ENCODE measurements around the gene SKOR2.

Gene SKOR2

DNA sequence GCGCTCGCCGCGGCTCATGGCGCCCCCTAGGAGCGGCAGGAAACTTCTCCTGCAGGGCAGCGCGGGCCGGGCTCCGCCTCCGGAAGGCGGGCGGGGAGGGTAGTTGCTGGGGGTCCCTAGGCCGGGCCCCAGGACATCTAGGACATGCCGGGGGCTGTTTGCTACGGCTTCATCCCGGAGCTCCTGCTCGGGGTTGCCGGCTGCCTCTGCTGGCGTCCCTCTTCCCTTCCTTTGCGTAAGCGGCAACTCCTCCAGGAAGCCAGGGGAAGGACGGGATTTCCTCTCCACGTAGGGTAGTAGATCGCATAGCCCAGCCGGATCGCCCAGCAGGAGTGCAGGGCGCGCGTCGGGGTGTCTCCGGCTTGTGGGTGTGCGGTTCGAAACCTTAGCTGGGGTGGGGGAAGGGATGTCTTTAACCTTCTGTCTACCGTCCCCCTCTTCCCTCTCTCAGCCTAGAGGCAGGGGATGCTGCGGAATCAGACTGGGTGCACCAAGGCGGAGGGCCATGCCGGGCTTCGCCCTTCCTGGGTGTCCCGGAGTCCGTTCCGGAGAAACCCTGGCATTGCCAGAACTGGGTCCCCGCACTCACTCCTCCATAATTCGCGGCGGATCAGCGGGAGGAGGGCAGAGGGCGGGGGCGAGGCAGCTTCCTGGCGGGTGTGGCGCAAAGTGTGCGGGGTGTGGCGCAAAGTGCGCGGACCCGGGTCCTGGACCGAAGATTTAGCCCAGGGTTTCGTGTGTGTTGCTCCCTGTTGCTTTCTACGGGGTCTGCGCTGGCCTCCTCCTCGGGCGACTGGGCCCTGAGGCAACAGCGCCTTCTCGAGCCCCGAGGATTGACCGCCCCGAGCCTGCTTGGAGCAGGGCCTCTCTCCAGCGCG, 12.2 kb upstream of the SKOR2 start:
- H3K36me3 Mint-ChIP-seq (ENCODE audit: low read depth) = no peaks in the 10 kb centered on the region
- H3K27ac Mint-ChIP-seq = no peak overlapping the region
- H3K4me3 Mint-ChIP-seq = no peak overlapping the region
- H3K9me3 Mint-ChIP-seq = no peaks in the 10 kb centered on the region
- H3K4me1 Mint-ChIP-seq (ENCODE audit: low read depth) = no peaks in the 10 kb centered on the region
- intact Hi-C loops (cut with micrococcal nuclease) = no loop called here
- H3K27me3 Mint-ChIP-seq = peaks cover 74% of the 10 kb centered on the region

- Mint-ChIP-seq H3K36me3 (ENCODE audit: low read depth) (no peaks in the 10 kb centered on the region), H3K27ac (no peak overlapping the region), H3K4me1 (ENCODE audit: low read depth) (no peaks in the 10 kb centered on the region), H3K4me3 (no peak overlapping the region), H3K9me3 (no peaks in the 10 kb centered on the region), H3K27me3 (peaks cover 75% of the 10 kb centered on the region)
- intact Hi-C loops (cut with micrococcal nuclease) = no loop called here
Observed at GRCh38 chr18:47263150-47263429, 11.6 kb upstream of the SKOR2 start.

DNA sequence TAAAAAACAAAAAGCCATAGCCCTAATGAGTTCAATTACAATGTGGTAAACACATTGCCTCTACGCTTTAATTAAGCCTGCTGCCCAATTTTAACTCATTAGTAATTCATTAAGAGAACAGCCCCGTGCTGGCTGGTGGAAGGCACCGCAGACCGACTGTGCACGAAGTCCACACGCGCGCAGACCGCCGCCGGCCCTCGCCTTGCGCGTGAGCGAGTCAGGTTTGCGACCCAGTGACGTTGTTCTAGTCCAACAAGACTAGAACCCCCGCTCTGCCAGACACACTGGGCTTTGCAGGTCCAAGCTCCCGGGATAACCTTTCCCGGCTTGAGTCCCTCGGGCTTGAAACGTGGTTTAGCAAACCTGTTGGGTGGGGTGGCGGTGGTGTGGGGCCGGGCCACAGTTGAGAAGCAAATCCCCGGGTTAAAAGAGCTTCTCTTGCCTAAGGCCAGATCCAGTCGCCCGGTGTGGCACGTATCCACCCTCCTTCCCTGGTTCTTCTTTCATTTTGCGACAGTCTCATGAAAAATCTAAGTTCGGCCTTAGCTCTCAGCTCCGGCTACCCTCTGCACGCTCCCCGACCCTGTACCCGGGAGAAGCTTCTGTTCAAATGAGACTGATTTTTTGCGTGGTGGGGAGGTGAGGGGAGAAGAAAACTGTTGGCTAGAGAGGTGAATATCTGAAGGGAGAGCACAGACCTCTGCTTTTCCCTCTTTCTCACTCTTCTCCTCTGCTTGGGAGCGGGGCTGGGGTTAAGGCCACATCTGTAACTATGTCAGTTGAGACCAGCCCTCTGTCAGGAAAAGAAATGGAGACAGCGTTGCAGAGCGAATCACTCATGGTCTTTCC, 11.1 kb upstream of the SKOR2 start:
- Mint-ChIP-seq H3K27me3 (peaks cover 75% of the 10 kb centered on the region), H3K4me3 (no peak overlapping the region), H3K4me1 (ENCODE audit: low read depth) (no peaks in the 10 kb centered on the region), H3K27ac (no peak overlapping the region), H3K36me3 (ENCODE audit: low read depth) (no peaks in the 10 kb centered on the region), H3K9me3 (no peaks in the 10 kb centered on the region)
- intact Hi-C loops (cut with micrococcal nuclease) = no loop called here

DNA sequence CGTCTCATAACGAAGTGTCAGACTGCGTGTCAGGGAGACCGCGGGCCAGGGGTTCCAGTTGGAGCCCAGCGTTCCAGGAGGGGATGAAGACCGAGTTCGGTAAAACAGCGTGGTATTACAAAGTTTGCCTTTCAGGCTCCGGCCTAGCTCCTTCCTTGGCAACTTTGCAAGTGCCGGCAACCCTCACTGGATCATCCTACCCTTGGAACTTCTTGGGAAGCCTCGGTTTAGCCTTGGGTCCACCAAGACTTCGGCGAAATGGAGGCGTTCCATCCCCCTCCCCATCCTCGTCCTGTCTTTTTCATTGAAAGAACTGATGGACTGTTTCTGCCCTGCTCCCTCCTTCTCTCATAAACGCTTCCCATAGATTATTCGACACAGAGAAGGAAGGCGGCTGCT, 10.4 kb upstream of the SKOR2 start:
- no peaks in the 10 kb centered on the region for H3K36me3 Mint-ChIP-seq (ENCODE audit: low read depth)
- no peaks in the 10 kb centered on the region for H3K4me1 Mint-ChIP-seq (ENCODE audit: low read depth)
- intact Hi-C loops (cut with micrococcal nuclease) = no loop called here
- no peaks in the 10 kb centered on the region for H3K9me3 Mint-ChIP-seq
- H3K4me3 Mint-ChIP-seq = no peak overlapping the region
- no peak overlapping the region for H3K27ac Mint-ChIP-seq
- H3K27me3 Mint-ChIP-seq = peaks cover 81% of the 10 kb centered on the region

GRCh38 chr18:47260924-47261701, 9.7 kb upstream of the SKOR2 start:
- H3K4me3 Mint-ChIP-seq = no peak overlapping the region
- no peak overlapping the region for H3K27ac Mint-ChIP-seq

GRCh38 chr18:47260120-47260923, 8.9 kb upstream of the SKOR2 start:
- Mint-ChIP-seq H3K27me3 (peaks cover 87% of the 10 kb centered on the region), H3K9me3 (no peaks in the 10 kb centered on the region), H3K27ac (no peak overlapping the region), H3K4me3 (no peak overlapping the region), H3K36me3 (ENCODE audit: low read depth) (no peaks in the 10 kb centered on the region), H3K4me1 (ENCODE audit: low read depth) (no peaks in the 10 kb centered on the region)
- intact Hi-C loops (cut with micrococcal nuclease) = no loop called here

More at GRCh38 chr18:47260924-47261701, 9.7 kb upstream of the SKOR2 start:
- peaks cover 85% of the 10 kb centered on the region for H3K27me3 Mint-ChIP-seq
- no peaks in the 10 kb centered on the region for H3K9me3 Mint-ChIP-seq
- no peaks in the 10 kb centered on the region for H3K4me1 Mint-ChIP-seq (ENCODE audit: low read depth)
- intact Hi-C loops (cut with micrococcal nuclease) = no loop called here
- H3K36me3 Mint-ChIP-seq (ENCODE audit: low read depth) = no peaks in the 10 kb centered on the region

- no peaks in the 10 kb centered on the region for H3K36me3 Mint-ChIP-seq (ENCODE audit: low read depth)
- intact Hi-C loops (cut with micrococcal nuclease) = no loop called here
- peaks cover 85% of the 10 kb centered on the region for H3K27me3 Mint-ChIP-seq
Observed at GRCh38 chr18:47254341-47254939, 3.0 kb upstream of the SKOR2 start.

DNA sequence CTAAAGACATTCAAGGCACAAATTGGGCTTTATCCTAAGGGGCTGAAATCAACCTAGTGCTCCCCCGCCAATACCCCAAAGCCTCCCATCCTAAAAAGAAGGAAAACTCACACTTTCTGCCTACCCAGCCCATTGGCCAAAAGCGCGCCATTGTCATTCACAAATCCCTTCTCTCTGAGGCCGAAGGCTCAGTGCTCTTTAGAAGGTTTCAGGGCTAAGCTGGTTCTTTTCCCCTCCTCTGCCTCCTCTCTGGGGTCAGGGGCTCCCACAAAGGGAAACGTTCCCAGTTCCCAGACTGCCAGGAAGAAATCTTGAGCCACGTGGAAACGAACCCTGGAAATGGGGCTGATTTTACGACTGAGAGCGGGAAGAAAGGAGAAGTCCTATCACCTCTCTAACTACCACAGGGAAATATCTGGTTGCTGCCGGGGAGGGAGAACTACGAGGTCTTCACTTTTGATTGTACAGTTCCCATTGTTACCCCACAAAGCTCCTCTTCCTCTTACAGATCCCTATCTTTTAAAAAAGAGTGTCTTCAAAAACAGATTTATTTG, 1.7 kb upstream of the SKOR2 start:
- Mint-ChIP-seq H3K27ac (no peak overlapping the region), H3K4me1 (ENCODE audit: low read depth) (no peaks in the 10 kb centered on the region), H3K27me3 (peaks cover 89% of the 10 kb centered on the region), H3K4me3 (no peak overlapping the region), H3K9me3 (no peaks in the 10 kb centered on the region), H3K36me3 (ENCODE audit: low read depth) (no peaks in the 10 kb centered on the region)
- intact Hi-C loops (cut with micrococcal nuclease) = no loop called here

More at GRCh38 chr18:47254341-47254939, 3.0 kb upstream of the SKOR2 start:
- H3K4me1 Mint-ChIP-seq (ENCODE audit: low read depth) = no peaks in the 10 kb centered on the region
- H3K9me3 Mint-ChIP-seq = no peaks in the 10 kb centered on the region
- H3K27ac Mint-ChIP-seq = no peak overlapping the region
- H3K4me3 Mint-ChIP-seq = no peak overlapping the region

GRCh38 chr18:47250391-47251046, 941 bp downstream of the SKOR2 start:
- no peak overlapping the region for H3K4me3 Mint-ChIP-seq
- no peak overlapping the region for H3K27ac Mint-ChIP-seq
- no peaks in the 10 kb centered on the region for H3K4me1 Mint-ChIP-seq (ENCODE audit: low read depth)
- no peaks in the 10 kb centered on the region for H3K9me3 Mint-ChIP-seq
- intact Hi-C loops (cut with micrococcal nuclease) = no loop called here
- no peaks in the 10 kb centered on the region for H3K36me3 Mint-ChIP-seq (ENCODE audit: low read depth)
- peaks cover 82% of the 10 kb centered on the region for H3K27me3 Mint-ChIP-seq

DNA sequence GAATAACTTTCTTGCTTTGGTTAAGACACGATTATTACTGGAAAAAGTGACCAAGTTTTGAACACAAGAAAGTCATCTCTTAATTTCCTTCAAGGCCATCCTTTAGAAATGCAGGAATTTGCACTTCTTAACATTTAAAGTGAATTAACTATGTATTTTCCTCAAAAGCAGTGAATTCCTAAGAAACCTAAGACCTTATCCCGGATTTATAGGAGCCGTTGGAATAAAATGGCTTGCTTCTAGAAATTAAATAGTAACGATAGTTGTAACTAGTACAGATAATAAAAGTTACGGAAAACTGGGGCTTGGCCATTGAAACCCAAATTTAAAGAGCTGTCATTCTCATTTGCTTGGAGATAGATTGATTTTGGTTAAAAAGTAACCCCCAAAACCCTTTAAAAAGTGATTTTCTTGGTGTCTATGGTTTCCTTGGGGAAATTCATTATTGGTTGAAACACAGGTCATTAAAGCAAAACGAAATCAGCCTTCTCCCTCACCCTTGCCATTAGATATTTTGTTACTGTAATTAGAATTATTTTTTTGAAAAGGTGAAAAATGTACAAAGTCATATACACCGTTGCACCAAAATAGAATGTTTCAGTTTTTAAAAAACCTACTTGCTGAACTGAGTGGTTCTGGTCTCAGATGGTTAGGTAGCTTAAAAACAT, 2.0 kb downstream of the SKOR2 start:
- Mint-ChIP-seq H3K36me3 (ENCODE audit: low read depth) (no peaks in the 10 kb centered on the region), H3K27me3 (peaks cover 81% of the 10 kb centered on the region), H3K4me1 (ENCODE audit: low read depth) (no peaks in the 10 kb centered on the region), H3K27ac (no peak overlapping the region), H3K9me3 (no peaks in the 10 kb centered on the region), H3K4me3 (no peak overlapping the region)
- intact Hi-C loops (cut with micrococcal nuclease) = no loop called here

DNA sequence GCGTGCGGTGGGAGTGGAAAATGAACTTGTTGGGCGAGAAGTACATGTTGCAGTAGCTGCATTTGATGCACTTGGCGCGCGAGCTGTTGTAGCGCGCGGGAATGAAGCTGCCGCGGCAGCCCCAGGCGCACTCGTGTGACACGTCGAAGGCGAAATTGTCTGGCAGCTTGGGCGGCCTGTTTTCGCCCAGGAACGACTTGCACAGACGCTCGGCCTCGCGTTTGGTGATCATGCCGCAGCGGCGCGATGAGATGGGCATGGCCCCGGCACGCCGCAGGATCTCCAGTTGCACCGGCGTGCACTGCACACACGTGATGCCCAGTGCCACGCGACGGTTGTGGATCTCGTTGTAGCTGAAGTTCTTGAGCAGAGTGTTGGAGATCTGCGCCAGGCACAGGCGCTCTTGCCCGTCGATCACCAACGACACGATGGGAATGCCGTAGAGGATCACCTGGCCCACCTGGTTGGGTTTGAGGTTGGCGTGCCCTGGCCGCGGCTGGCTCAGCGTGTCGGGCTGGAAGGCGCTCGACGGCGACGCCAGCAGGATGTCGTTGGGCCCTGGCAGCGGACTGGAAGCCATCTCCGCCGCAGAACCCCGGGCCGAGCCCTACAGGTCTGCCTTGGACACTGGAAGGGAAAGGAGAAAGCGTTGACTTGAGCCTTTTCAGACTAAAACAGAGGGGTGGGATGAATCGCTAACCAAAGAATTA, 2.7 kb downstream of the SKOR2 start:
- intact Hi-C loops (cut with micrococcal nuclease) = no loop called here
- H3K36me3 Mint-ChIP-seq (ENCODE audit: low read depth) = no peaks in the 10 kb centered on the region
- no peak overlapping the region for H3K27ac Mint-ChIP-seq
- H3K27me3 Mint-ChIP-seq = peaks cover 77% of the 10 kb centered on the region
- no peaks in the 10 kb centered on the region for H3K4me1 Mint-ChIP-seq (ENCODE audit: low read depth)
- no peak overlapping the region for H3K4me3 Mint-ChIP-seq
- H3K9me3 Mint-ChIP-seq = no peaks in the 10 kb centered on the region

All from dendritic cell treated with granulocyte-macrophage colony-stimulating factor and Interleukin-4, amounts not matched to agents 40 ng/mL and 50 ng/mL, for 4 days (primary cell).